Measurements from ENCODE around the gene ADD1.
"Not testable (repeated sequence)": the region's sequence is repeated elsewhere in the genome, so short reads cannot be mapped to it uniquely, and the experiment has no call there.

Gene ADD1

GRCh38 chr4:2936773-2937145 lies 93.1 kb downstream of the ADD1 start:
- DNase-seq, result no peak

GRCh38 chr4:2937146-2937857 lies 93.7 kb downstream of the ADD1 start:
- H3K27ac ChIP-seq (ENCODE audit: low read depth, low read length), result no peak overlapping the region
- peaks cover 2% of the 10 kb centered on the region for H3K4me1 ChIP-seq (ENCODE audit: control insufficient read depth, low read depth, low read length)
- no peak overlapping the region for H2BK5ac ChIP-seq (ENCODE audit: low read length)
- H3K4me2 ChIP-seq (ENCODE audit: low read length), result no peak overlapping the region
- no peak overlapping the region for H3K4me3 ChIP-seq (ENCODE audit: low read length)
- no peak overlapping the region for H3K56ac ChIP-seq (ENCODE audit: low read length)
- no peak overlapping the region for H2BK15ac ChIP-seq (replicated peaks; ENCODE audit: low read depth)
- no peaks in the 10 kb centered on the region for H3K27me3 ChIP-seq (ENCODE audit: insufficient read depth, low read length, poor library complexity)
- DNase-seq, result no peak
- H3K36me3 ChIP-seq (ENCODE audit: control insufficient read depth, insufficient read depth, low read length), result peaks cover 24% of the 10 kb centered on the region
- no CpG with 5 or more reads among the region's 23 CpGs for WGBS (ENCODE audit: extremely low coverage, insufficient coverage, low lambda C conversion rate)
- H2AK5ac ChIP-seq (ENCODE audit: low read length), result no peak overlapping the region
- peaks cover 11% of the 10 kb centered on the region for H3K79me1 ChIP-seq (ENCODE audit: low read length)
- no peak overlapping the region for H3K9ac ChIP-seq (ENCODE audit: low read length)
- H3K4ac ChIP-seq (ENCODE audit: low read depth, low read length), result no peak overlapping the region
- H2BK120ac ChIP-seq (ENCODE audit: low read depth, low read length), result no peak overlapping the region
- H3K79me2 ChIP-seq (ENCODE audit: control insufficient read depth, insufficient read depth, low read length), result peaks cover 4% of the 10 kb centered on the region
- H4K8ac ChIP-seq (ENCODE audit: low read depth, low read length), result no peak overlapping the region
- H4K5ac ChIP-seq (ENCODE audit: low read length), result no peak overlapping the region
- H3K23ac ChIP-seq (ENCODE audit: low read length), result no peak overlapping the region
- no peak overlapping the region for H3K18ac ChIP-seq (ENCODE audit: low read length)

More at GRCh38 chr4:2936773-2937145, 93.1 kb downstream of the ADD1 start:
- H3K23ac ChIP-seq (ENCODE audit: low read length), result no peak overlapping the region
- no peak overlapping the region for H2BK120ac ChIP-seq (ENCODE audit: low read depth, low read length)
- H2BK5ac ChIP-seq (ENCODE audit: low read length), result no peak overlapping the region
- peaks cover 4% of the 10 kb centered on the region for H3K79me2 ChIP-seq (ENCODE audit: control insufficient read depth, insufficient read depth, low read length)
- no peaks in the 10 kb centered on the region for H3K27me3 ChIP-seq (ENCODE audit: insufficient read depth, low read length, poor library complexity)
- H3K56ac ChIP-seq (ENCODE audit: low read length), result no peak overlapping the region
- H2AK5ac ChIP-seq (ENCODE audit: low read length), result no peak overlapping the region
- peaks cover 2% of the 10 kb centered on the region for H3K4me1 ChIP-seq (ENCODE audit: control insufficient read depth, low read depth, low read length)
- H3K27ac ChIP-seq (ENCODE audit: low read depth, low read length), result no peak overlapping the region
- H4K5ac ChIP-seq (ENCODE audit: low read length), result no peak overlapping the region
- H3K4me2 ChIP-seq (ENCODE audit: low read length), result no peak overlapping the region
- no peak overlapping the region for H3K9ac ChIP-seq (ENCODE audit: low read length)
- H3K4ac ChIP-seq (ENCODE audit: low read depth, low read length), result no peak overlapping the region
- no peak overlapping the region for H2BK15ac ChIP-seq (replicated peaks; ENCODE audit: low read depth)
- H3K4me3 ChIP-seq (ENCODE audit: low read length), result no peak overlapping the region
- no CpG with 5 or more reads among the region's 6 CpGs for WGBS (ENCODE audit: extremely low coverage, insufficient coverage, low lambda C conversion rate)
- H3K18ac ChIP-seq (ENCODE audit: low read length), result no peak overlapping the region
- no peak overlapping the region for H4K8ac ChIP-seq (ENCODE audit: low read depth, low read length)
- peaks cover 24% of the 10 kb centered on the region for H3K36me3 ChIP-seq (ENCODE audit: control insufficient read depth, insufficient read depth, low read length)
- H3K79me1 ChIP-seq (ENCODE audit: low read length), result peaks cover 11% of the 10 kb centered on the region

- peaks cover 4% of the 10 kb centered on the region for H3K79me2 ChIP-seq (ENCODE audit: control insufficient read depth, insufficient read depth, low read length)
- no peak overlapping the region for H3K4me2 ChIP-seq (ENCODE audit: low read length)
- H2BK5ac ChIP-seq (ENCODE audit: low read length), result no peak overlapping the region
- no peak overlapping the region for H3K9ac ChIP-seq (ENCODE audit: low read length)
- H3K18ac ChIP-seq (ENCODE audit: low read length), result no peak overlapping the region
- H3K79me1 ChIP-seq (ENCODE audit: low read length), result peaks cover 11% of the 10 kb centered on the region
- H4K8ac ChIP-seq (ENCODE audit: low read depth, low read length), result no peak overlapping the region
- H2AK5ac ChIP-seq (ENCODE audit: low read length), result no peak overlapping the region
- DNase-seq, result no peak
- no peak overlapping the region for H3K23ac ChIP-seq (ENCODE audit: low read length)
- H3K4me1 ChIP-seq (ENCODE audit: control insufficient read depth, low read depth, low read length), result peaks cover 2% of the 10 kb centered on the region
- H3K27ac ChIP-seq (ENCODE audit: low read depth, low read length), result no peak overlapping the region
- no peaks in the 10 kb centered on the region for H3K27me3 ChIP-seq (ENCODE audit: insufficient read depth, low read length, poor library complexity)
- no CpG with 5 or more reads among the region's 12 CpGs for WGBS (ENCODE audit: extremely low coverage, insufficient coverage, low lambda C conversion rate)
- H3K36me3 ChIP-seq (ENCODE audit: control insufficient read depth, insufficient read depth, low read length), result peaks cover 25% of the 10 kb centered on the region
- H2BK120ac ChIP-seq (ENCODE audit: low read depth, low read length), result no peak overlapping the region
- no peak overlapping the region for H4K5ac ChIP-seq (ENCODE audit: low read length)
- no peak overlapping the region for H2BK15ac ChIP-seq (replicated peaks; ENCODE audit: low read depth)
- no peak overlapping the region for H3K56ac ChIP-seq (ENCODE audit: low read length)
- H3K4me3 ChIP-seq (ENCODE audit: low read length), result no peak overlapping the region
- no peak overlapping the region for H3K4ac ChIP-seq (ENCODE audit: low read depth, low read length)
These were observed 94.3 kb downstream of the ADD1 start for GRCh38 chr4:2937986-2938385.

- not testable (repeated sequence) for H4K8ac ChIP-seq (ENCODE audit: low read depth, low read length); H3K27me3 ChIP-seq (ENCODE audit: insufficient read depth, low read length, poor library complexity); H2BK5ac ChIP-seq (ENCODE audit: low read length); H3K9ac ChIP-seq (ENCODE audit: low read length); H3K4ac ChIP-seq (ENCODE audit: low read depth, low read length); DNase-seq; H3K18ac ChIP-seq (ENCODE audit: low read length); H3K27ac ChIP-seq (ENCODE audit: low read depth, low read length); H4K5ac ChIP-seq (ENCODE audit: low read length); H3K4me3 ChIP-seq (ENCODE audit: low read length); H2BK15ac ChIP-seq (replicated peaks; ENCODE audit: low read depth); H3K23ac ChIP-seq (ENCODE audit: low read length); H2AK5ac ChIP-seq (ENCODE audit: low read length); H3K4me1 ChIP-seq (ENCODE audit: control insufficient read depth, low read depth, low read length); H3K79me2 ChIP-seq (ENCODE audit: control insufficient read depth, insufficient read depth, low read length); H3K56ac ChIP-seq (ENCODE audit: low read length); H3K4me2 ChIP-seq (ENCODE audit: low read length); H2BK120ac ChIP-seq (ENCODE audit: low read depth, low read length)
- Histone ChIP-seq H3K79me1 (ENCODE audit: low read length) (peaks cover 11% of the 10 kb centered on the region), H3K36me3 (ENCODE audit: control insufficient read depth, insufficient read depth, low read length) (peaks cover 27% of the 10 kb centered on the region)
- WGBS (ENCODE audit: extremely low coverage, insufficient coverage, low lambda C conversion rate), result no CpG with 5 or more reads among the region's 10 CpGs
These were observed 94.8 kb downstream of the ADD1 start for GRCh38 chr4:2938411-2938810.

GRCh38 chr4:2938906-2939305 lies 95.3 kb downstream of the ADD1 start:
- no CpG with 5 or more reads among the region's 14 CpGs for WGBS (ENCODE audit: extremely low coverage, insufficient coverage, low lambda C conversion rate)
- Histone ChIP-seq H3K79me1 (ENCODE audit: low read length) (peaks cover 11% of the 10 kb centered on the region), H3K27ac (ENCODE audit: low read depth, low read length) (no peak overlapping the region), H3K36me3 (ENCODE audit: control insufficient read depth, insufficient read depth, low read length) (peaks cover 27% of the 10 kb centered on the region), H3K4me3 (ENCODE audit: low read length) (no peak overlapping the region), H3K4ac (ENCODE audit: low read depth, low read length) (no peak overlapping the region), H3K18ac (ENCODE audit: low read length) (no peak overlapping the region), H3K27me3 (ENCODE audit: insufficient read depth, low read length, poor library complexity) (no peaks in the 10 kb centered on the region), H2BK15ac (replicated peaks; ENCODE audit: low read depth) (no peak overlapping the region), H4K5ac (ENCODE audit: low read length) (no peak overlapping the region), H3K4me1 (ENCODE audit: control insufficient read depth, low read depth, low read length) (peaks cover 2% of the 10 kb centered on the region), H2AK5ac (ENCODE audit: low read length) (no peak overlapping the region), H3K79me2 (ENCODE audit: control insufficient read depth, insufficient read depth, low read length) (peaks cover 4% of the 10 kb centered on the region), H2BK120ac (ENCODE audit: low read depth, low read length) (no peak overlapping the region), H4K8ac (ENCODE audit: low read depth, low read length) (no peak overlapping the region), H3K56ac (ENCODE audit: low read length) (no peak overlapping the region), H3K23ac (ENCODE audit: low read length) (no peak overlapping the region), H3K9ac (ENCODE audit: low read length) (no peak overlapping the region), H3K4me2 (ENCODE audit: low read length) (no peak overlapping the region), H2BK5ac (ENCODE audit: low read length) (no peak overlapping the region)
- DNase-seq, result no peak

All from mesendoderm (in vitro differentiated cells).